OCI-LY3 (cell line): ENCODE data around the gene PTCD1.

Source experiments
- H2AFZ ChIP-seq: fragments of 200-600, 300-600 bp; shearing (Covaris generic); 2 replicates; pipeline ENCODE4 v1.6.0; 2014; ENCODE audit warnings: antibody characterized with exemption, low read depth, low read length
- H3K27ac ChIP-seq: fragments of 200-600, 300-600 bp; sonication (generic); 2 replicates; pipeline ENCODE4 v1.5.1; 2014; ENCODE audit warnings: mild to moderate bottlenecking, low read length, moderate library complexity, mixed read lengths
- H3K27me3 ChIP-seq: fragments of 200-600, 300-600 bp; sonication (generic); 2 replicates; pipeline ENCODE4 v1.6.1; 2014; ENCODE audit warnings: low read depth, low read length, mixed read lengths
- H3K36me3 ChIP-seq: fragments of 200-600, 300-600 bp; sonication (generic); replicated peaks from 2 replicates; pipeline ENCODE3; 2014; ENCODE audit warnings: low read depth, low read length, mixed read lengths
- H3K4me1 ChIP-seq: fragments of 300-600, 200-600 bp; sonication (generic); 2 replicates; pipeline ENCODE4 v1.6.1; 2014; ENCODE audit warnings: low read length, mixed read lengths
- H3K4me2 ChIP-seq: fragments of 200-600, 300-600 bp; sonication (generic); 2 replicates; pipeline ENCODE4 v1.6.1; 2014; ENCODE audit warnings: low read length, mixed read lengths
- H3K4me3 ChIP-seq: fragments of 300-600, 200-600 bp; sonication (generic); 2 replicates; pipeline ENCODE4 v1.5.1; 2014; ENCODE audit warnings: antibody characterized with exemption, mild to moderate bottlenecking, low read length, moderate library complexity
- H3K79me2 ChIP-seq: fragments of 300-600, 200-600 bp; shearing (Covaris generic); 2 replicates; pipeline ENCODE4 v1.6.1; 2014; ENCODE audit warnings: mild to moderate bottlenecking, low read length, mixed read lengths
- H3K9ac ChIP-seq: fragments of 300-600, 200-600 bp; shearing (Covaris generic); 2 replicates; pipeline ENCODE4 v1.6.0; 2014; ENCODE audit warnings: mild to moderate bottlenecking, low read length, moderate library complexity
- H3K9me3 ChIP-seq: fragments of 200-600, 300-600 bp; shearing (Covaris generic); 2 replicates; pipeline ENCODE4 v1.6.1; 2014; ENCODE audit warnings: low read length, mixed read lengths; ENCODE audit not compliant: insufficient read depth
- H4K20me1 ChIP-seq: fragments of 200-600, 300-600 bp; sonication (generic); 2 replicates; pipeline ENCODE4 v1.6.1; 2016; ENCODE audit warnings: low read length, mixed read lengths; ENCODE audit not compliant: insufficient read depth
- CTCF ChIP-seq: fragments of 200-600, 300-600 bp; sonication (generic); IDR thresholded peaks from 2 replicates; pipeline ENCODE4 v1.5.1; 2014; ENCODE audit warnings: antibody characterized with exemption, low read length, low read depth
- EZH2phosphoT487 ChIP-seq: fragments of 200-600 bp; shearing (Covaris generic); IDR thresholded peaks from 2 replicates; pipeline ENCODE4 v1.6.1; 2018; ENCODE audit warnings: antibody characterized with exemption, mixed run types, low read depth

The PTCD1 gene

GRCh38 chr7:99448855-99449254, 10.3 kb upstream of the PTCD1 start:
- TF ChIP-seq EZH2phosphoT487 (no peak), CTCF (no peak)
- H3K27me3 ChIP-seq = no peaks in the 10 kb centered on the region
- H3K9me3 ChIP-seq = no peaks in the 10 kb centered on the region
- no peaks in the 10 kb centered on the region for H4K20me1 ChIP-seq
- H3K27ac ChIP-seq = no peak overlapping the region
- peaks cover 58% of the 10 kb centered on the region for H3K36me3 ChIP-seq
- H2AFZ ChIP-seq = no peak overlapping the region
- H3K4me3 ChIP-seq = no peak overlapping the region
- no peak overlapping the region for H3K9ac ChIP-seq
- peaks cover 3% of the 10 kb centered on the region; the same call in 1 of the 2 replicates for H3K79me2 ChIP-seq
- H3K4me1 ChIP-seq = no peaks in the 10 kb centered on the region
- H3K4me2 ChIP-seq = no peak overlapping the region

GRCh38 chr7:99447943-99448342, 9.3 kb upstream of the PTCD1 start:
- Histone ChIP-seq H3K9ac (no peak overlapping the region), H3K4me3 (no peak overlapping the region), H3K79me2 (peaks cover 3% of the 10 kb centered on the region; the same call in 1 of the 2 replicates), H3K4me1 (no peaks in the 10 kb centered on the region), H3K27ac (no peak overlapping the region), H3K36me3 (peaks cover 56% of the 10 kb centered on the region), H3K4me2 (no peak overlapping the region), H3K27me3 (no peaks in the 10 kb centered on the region), H3K9me3 (no peaks in the 10 kb centered on the region), H4K20me1 (no peaks in the 10 kb centered on the region), H2AFZ (no peak overlapping the region)
- TF ChIP-seq CTCF (peak; percentile 26), EZH2phosphoT487 (no peak)

- Histone ChIP-seq H3K4me2 (no peak overlapping the region), H3K79me2 (peaks cover 5% of the 10 kb centered on the region; the same call in 1 of the 2 replicates), H4K20me1 (no peaks in the 10 kb centered on the region), H3K36me3 (peaks cover 56% of the 10 kb centered on the region), H3K9me3 (no peaks in the 10 kb centered on the region), H3K27me3 (no peaks in the 10 kb centered on the region), H3K27ac (no peak overlapping the region), H3K9ac (no peak overlapping the region), H3K4me3 (no peak overlapping the region), H2AFZ (no peak overlapping the region), H3K4me1 (no peaks in the 10 kb centered on the region)
- TF ChIP-seq CTCF = no peak
- TF ChIP-seq EZH2phosphoT487 = no peak
These were observed 7.5 kb upstream of the PTCD1 start for GRCh38 chr7:99446096-99446495.

GRCh38 chr7:99440195-99440594, 1.6 kb upstream of the PTCD1 start:
- TF ChIP-seq EZH2phosphoT487 (no peak), CTCF (no peak)
- H3K9me3 ChIP-seq = no peaks in the 10 kb centered on the region
- peaks cover 10% of the 10 kb centered on the region for H4K20me1 ChIP-seq
- H3K79me2 ChIP-seq = peaks cover 45% of the 10 kb centered on the region
- H3K4me3 ChIP-seq = peak overlapping the region; percentile 100
- H3K27me3 ChIP-seq = no peaks in the 10 kb centered on the region
- H3K4me1 ChIP-seq = peaks cover 15% of the 10 kb centered on the region
- H3K4me2 ChIP-seq = peak overlapping the region; percentile 97
- H3K9ac ChIP-seq = 0 out of 2 replicates have a peak overlapping the region, but pooled peaks have one; percentile 80
- H2AFZ ChIP-seq = no peak overlapping the region
- no peak overlapping the region for H3K27ac ChIP-seq
- H3K36me3 ChIP-seq = peaks cover 21% of the 10 kb centered on the region
